Karpas-422 (cell line): ENCODE data around the gene ATAD3A. TPM values are rescaled to one million over a fixed set of nuclear protein-coding genes. Genes with fewer than 3 reads are reported as not detected.
"Not testable (repeated sequence)": the region's sequence is repeated elsewhere in the genome, so short reads cannot be mapped to it uniquely, and the experiment has no call there.

ENCODE experiments used
- DNase-seq: peaks from one replicate; pipeline ENCODE4 v3.0.0-alpha.2; 2015
- H2AFZ ChIP-seq: fragments of 200-600 bp; sonication (generic); 2 replicates; pipeline ENCODE4 v1.6.1; 2014; ENCODE audit warnings: antibody characterized with exemption, low read length, mixed read lengths
- H3K27ac ChIP-seq: fragments of 200-600 bp; sonication (generic); 2 replicates; pipeline ENCODE4 v1.5.1; 2014; ENCODE audit warnings: mild to moderate bottlenecking, low read length, moderate library complexity
- H3K27me3 ChIP-seq: fragments of 200-600 bp; sonication (generic); 2 replicates; pipeline ENCODE4 v1.6.1; 2014; ENCODE audit warnings: low read length, mixed read lengths
- H3K36me3 ChIP-seq: fragments of 200-600 bp; sonication (generic); 2 replicates; pipeline ENCODE4 v1.6.1; 2014; ENCODE audit warnings: low read length, mixed read lengths; ENCODE audit not compliant: insufficient read depth
- H3K4me1 ChIP-seq: fragments of 200-600 bp; sonication (generic); 2 replicates; pipeline ENCODE4 v1.6.1; 2014; ENCODE audit warnings: mild to moderate bottlenecking, low read length, mixed read lengths
- H3K4me2 ChIP-seq: fragments of 200-600 bp; sonication (generic); 2 replicates; pipeline ENCODE4 v1.6.1; 2014; ENCODE audit warnings: low read length, low read depth, mild to moderate bottlenecking; ENCODE audit not compliant: poor library complexity, severe bottlenecking
- H3K4me3 ChIP-seq: fragments of 200-600 bp; sonication (generic); 2 replicates; pipeline ENCODE4 v1.5.1; 2014; ENCODE audit warnings: mild to moderate bottlenecking, antibody characterized with exemption, low read length, mixed read lengths
- H3K79me2 ChIP-seq: fragments of 200-600 bp; sonication (generic); 2 replicates; pipeline ENCODE4 v1.6.1; 2014; ENCODE audit warnings: mild to moderate bottlenecking, low read length, mixed read lengths
- H3K9ac ChIP-seq: fragments of 200-600 bp; sonication (generic); 2 replicates; pipeline ENCODE4 v1.6.0; 2014; ENCODE audit warnings: low read length
- H3K9me2 ChIP-seq: fragments of 200-600 bp; sonication (generic), shearing (Covaris generic); replicated peaks from 2 replicates; pipeline ENCODE4 v1.6.0; 2014; ENCODE audit warnings: mild to moderate bottlenecking, low read length, moderate library complexity; ENCODE audit not compliant: insufficient read depth
- H3K9me3 ChIP-seq: fragments of 300-700, 200-600 bp; sonication (generic); 2 replicates; pipeline ENCODE4 v1.6.1; 2014; ENCODE audit warnings: low read length, mixed read lengths
- H4K20me1 ChIP-seq: fragments of 200-600 bp; sonication (generic); 2 replicates; pipeline ENCODE4 v1.6.1; 2014; ENCODE audit warnings: mild to moderate bottlenecking, antibody characterized with exemption, low read length, low read depth; ENCODE audit not compliant: insufficient read depth
- total RNA-seq: library from RNA; depleted of rRNA; stranded (reverse); fragments of >200 nt; shearing (Covaris generic); gene quantifications from 2 replicates; pipeline ENCODE4 v1.2.3, GENCODE V29; 2014; ENCODE audit warnings: low replicate concordance

The ATAD3A gene
- total RNA-seq, 1 experiment from 2014 or later: 12.5 TPM

DNA sequence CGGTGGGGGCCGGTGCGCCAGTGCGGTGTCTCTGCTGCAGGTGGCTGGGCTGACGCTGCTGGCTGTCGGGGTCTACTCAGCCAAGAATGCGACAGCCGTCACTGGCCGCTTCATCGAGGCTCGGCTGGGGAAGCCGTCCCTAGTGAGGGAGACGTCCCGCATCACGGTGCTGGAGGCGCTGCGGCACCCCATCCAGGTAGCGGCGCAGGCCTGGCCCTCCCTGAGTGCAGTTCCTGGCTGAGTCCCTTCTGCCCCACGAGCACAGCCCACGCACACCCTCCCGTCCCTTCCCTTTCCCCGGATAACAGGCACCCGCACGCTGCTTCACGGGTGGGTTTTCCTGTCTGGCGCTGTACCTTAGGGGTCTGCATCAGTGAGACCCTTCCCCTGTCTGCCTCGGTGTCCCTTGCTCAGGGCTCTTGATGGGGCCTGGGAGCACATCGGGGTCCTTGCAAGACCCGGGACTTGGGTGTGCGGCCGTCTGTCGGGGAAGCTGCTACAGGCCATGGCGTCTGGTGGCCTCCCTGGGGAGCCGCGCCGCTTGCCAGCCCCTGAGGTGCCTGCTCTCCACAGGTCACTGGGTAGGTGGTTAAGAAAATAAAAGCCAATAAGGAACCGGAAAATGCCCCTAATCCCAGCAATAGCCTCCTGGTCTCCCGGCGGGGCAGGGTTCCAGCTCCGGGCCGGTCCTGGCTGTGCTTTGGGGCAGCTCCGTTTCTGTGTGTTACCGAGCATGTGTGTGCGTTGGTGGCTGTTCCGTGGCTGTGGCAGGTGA, 26.8 kb upstream of the ATAD3A start:
- not testable (repeated sequence) for H3K9me3 ChIP-seq

DNA sequence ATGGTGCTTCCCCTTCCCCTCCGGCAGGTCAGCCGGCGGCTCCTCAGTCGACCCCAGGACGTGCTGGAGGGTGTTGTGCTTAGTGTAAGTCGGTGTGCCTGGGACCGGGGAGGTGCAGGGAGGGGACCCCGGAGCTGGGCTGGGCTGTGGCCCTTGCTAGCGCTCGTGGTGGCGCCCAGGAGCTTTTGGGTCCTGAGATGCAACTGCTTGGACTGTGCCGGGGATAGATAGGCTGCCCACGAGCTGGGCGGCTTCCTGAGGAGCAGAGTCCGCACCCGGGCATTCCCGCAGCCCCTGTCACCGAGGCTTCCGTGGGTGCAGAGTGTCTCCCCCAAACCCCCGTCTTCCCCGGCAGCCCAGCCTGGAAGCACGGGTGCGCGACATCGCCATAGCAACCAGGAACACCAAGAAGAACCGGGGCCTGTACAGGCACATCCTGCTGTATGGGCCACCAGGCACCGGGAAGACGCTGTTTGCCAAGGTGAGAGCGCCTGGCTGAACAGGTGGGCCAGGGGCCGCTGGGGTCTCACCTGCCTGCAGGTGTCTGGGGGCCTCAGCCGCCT, 26.1 kb upstream of the ATAD3A start:
- not testable (repeated sequence) for H3K4me3 ChIP-seq, H3K4me2 ChIP-seq, H3K9me3 ChIP-seq, H3K27ac ChIP-seq, H3K4me1 ChIP-seq, H3K27me3 ChIP-seq, H3K79me2 ChIP-seq, H4K20me1 ChIP-seq, H3K9me2 ChIP-seq, H2AFZ ChIP-seq, H3K9ac ChIP-seq, DNase-seq
- H3K36me3 ChIP-seq: peaks cover 27% of the 10 kb centered on the region

More for the DNA sequence above, 26.8 kb upstream of the ATAD3A start:
- H4K20me1 ChIP-seq, H3K4me3 ChIP-seq, H2AFZ ChIP-seq, H3K9ac ChIP-seq, H3K27me3 ChIP-seq, DNase-seq, H3K9me2 ChIP-seq, H3K4me1 ChIP-seq, H3K27ac ChIP-seq, H3K79me2 ChIP-seq, H3K4me2 ChIP-seq: not testable (repeated sequence)
- peaks cover 23% of the 10 kb centered on the region for H3K36me3 ChIP-seq

GRCh38 chr1:1487701-1488100, 24.3 kb upstream of the ATAD3A start:
- DNase-seq: no peak
- Histone ChIP-seq H2AFZ (no peak overlapping the region), H3K27me3 (no peaks in the 10 kb centered on the region), H3K36me3 (peaks cover 38% of the 10 kb centered on the region), H3K9me2 (no peaks in the 10 kb centered on the region), H3K4me2 (no peak overlapping the region), H3K27ac (no peak overlapping the region), H3K4me1 (no peaks in the 10 kb centered on the region), H4K20me1 (no peaks in the 10 kb centered on the region), H3K4me3 (no peak overlapping the region), H3K79me2 (no peaks in the 10 kb centered on the region), H3K9me3 (no peaks in the 10 kb centered on the region), H3K9ac (no peak overlapping the region)

GRCh38 chr1:1489231-1489630, 22.7 kb upstream of the ATAD3A start:
- H3K27me3 ChIP-seq: no peaks in the 10 kb centered on the region
- peaks cover 41% of the 10 kb centered on the region for H3K36me3 ChIP-seq
- no peak overlapping the region for H3K9ac ChIP-seq

GRCh38 chr1:1489861-1490260, 22.1 kb upstream of the ATAD3A start:
- Histone ChIP-seq H3K27me3 (no peaks in the 10 kb centered on the region), H3K4me3 (no peak overlapping the region), H3K9me2 (no peaks in the 10 kb centered on the region), H3K4me2 (no peak overlapping the region), H3K9ac (no peak overlapping the region), H3K4me1 (no peaks in the 10 kb centered on the region), H3K79me2 (no peaks in the 10 kb centered on the region), H3K27ac (no peak overlapping the region), H3K36me3 (peaks cover 41% of the 10 kb centered on the region), H3K9me3 (no peaks in the 10 kb centered on the region), H2AFZ (no peak overlapping the region), H4K20me1 (no peaks in the 10 kb centered on the region)
- DNase-seq: no peak

More at GRCh38 chr1:1489231-1489630, 22.7 kb upstream of the ATAD3A start:
- H2AFZ ChIP-seq: no peak overlapping the region
- no peaks in the 10 kb centered on the region for H4K20me1 ChIP-seq
- H3K4me2 ChIP-seq: no peak overlapping the region
- H3K27ac ChIP-seq: no peak overlapping the region
- no peak overlapping the region for H3K4me3 ChIP-seq
- H3K4me1 ChIP-seq: no peaks in the 10 kb centered on the region
- H3K9me3 ChIP-seq: no peaks in the 10 kb centered on the region
- no peaks in the 10 kb centered on the region for H3K9me2 ChIP-seq
- no peaks in the 10 kb centered on the region for H3K79me2 ChIP-seq
- DNase-seq: no peak

DNA sequence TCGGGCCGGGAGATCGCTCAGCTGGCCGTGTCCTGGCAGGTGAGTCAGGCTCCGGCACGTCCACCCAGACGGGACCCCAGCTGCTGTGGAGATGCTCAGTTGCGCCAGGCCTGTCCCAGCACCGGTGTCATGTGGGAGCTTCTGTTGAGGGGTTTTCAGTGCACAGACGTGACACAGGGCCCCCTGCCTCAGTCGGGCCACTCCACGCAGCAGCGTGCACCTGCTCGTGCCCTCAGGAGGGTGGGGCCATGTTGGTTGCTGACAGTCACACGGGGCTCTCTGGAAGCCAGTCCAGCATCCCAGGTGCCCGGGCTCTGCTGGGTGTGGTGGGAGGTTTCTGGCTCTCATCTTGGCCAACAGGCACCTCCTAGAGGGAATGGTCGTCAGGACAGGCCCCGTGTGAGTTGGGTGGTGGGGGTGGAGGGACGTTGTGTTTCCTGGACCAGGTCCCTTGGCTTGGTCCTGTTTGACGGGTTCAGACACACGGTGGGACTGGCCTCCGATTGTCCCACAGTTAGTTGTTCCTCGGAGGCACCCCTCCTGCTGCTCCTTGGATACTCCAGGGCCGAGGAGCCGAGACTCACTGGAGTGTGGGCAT, 21.2 kb upstream of the ATAD3A start:
- no peak for DNase-seq
- Histone ChIP-seq H3K36me3 (peaks cover 41% of the 10 kb centered on the region), H3K4me3 (no peak overlapping the region), H3K9ac (no peak overlapping the region), H3K4me2 (no peak overlapping the region), H3K9me3 (no peaks in the 10 kb centered on the region), H3K79me2 (no peaks in the 10 kb centered on the region), H2AFZ (no peak overlapping the region), H3K27me3 (no peaks in the 10 kb centered on the region), H4K20me1 (no peaks in the 10 kb centered on the region), H3K27ac (no peak overlapping the region), H3K9me2 (no peaks in the 10 kb centered on the region), H3K4me1 (no peaks in the 10 kb centered on the region)

DNA sequence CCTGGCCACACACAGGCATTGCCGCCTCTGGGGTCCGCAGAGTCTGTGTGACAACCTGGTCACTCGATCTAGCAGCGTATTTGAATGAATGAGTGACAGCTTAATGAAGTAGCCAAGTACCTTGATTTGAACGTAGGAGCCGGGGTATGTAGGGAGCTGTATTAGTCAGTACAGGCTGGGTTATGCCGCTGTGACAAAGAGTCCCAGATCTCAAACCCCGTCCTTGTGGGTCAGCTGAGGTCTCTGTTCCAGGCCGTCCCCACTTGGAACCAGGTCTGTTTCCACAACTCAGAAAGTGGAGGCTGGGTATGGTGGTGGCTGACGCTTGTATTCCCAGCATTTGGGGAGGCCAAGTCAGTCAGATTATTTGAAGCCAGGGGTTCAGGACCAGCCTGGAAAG, 20.4 kb upstream of the ATAD3A start:
- H3K79me2 ChIP-seq: no peaks in the 10 kb centered on the region
- H3K9ac ChIP-seq: no peak overlapping the region
- H3K36me3 ChIP-seq: peaks cover 41% of the 10 kb centered on the region
- H2AFZ ChIP-seq: no peak overlapping the region
- H3K9me2 ChIP-seq: no peaks in the 10 kb centered on the region
- no peak overlapping the region for H3K4me2 ChIP-seq
- no peak for DNase-seq
- H4K20me1 ChIP-seq: no peaks in the 10 kb centered on the region
- H3K4me3 ChIP-seq: no peak overlapping the region
- no peaks in the 10 kb centered on the region for H3K9me3 ChIP-seq
- no peaks in the 10 kb centered on the region for H3K4me1 ChIP-seq
- no peaks in the 10 kb centered on the region for H3K27me3 ChIP-seq
- no peak overlapping the region for H3K27ac ChIP-seq

DNA sequence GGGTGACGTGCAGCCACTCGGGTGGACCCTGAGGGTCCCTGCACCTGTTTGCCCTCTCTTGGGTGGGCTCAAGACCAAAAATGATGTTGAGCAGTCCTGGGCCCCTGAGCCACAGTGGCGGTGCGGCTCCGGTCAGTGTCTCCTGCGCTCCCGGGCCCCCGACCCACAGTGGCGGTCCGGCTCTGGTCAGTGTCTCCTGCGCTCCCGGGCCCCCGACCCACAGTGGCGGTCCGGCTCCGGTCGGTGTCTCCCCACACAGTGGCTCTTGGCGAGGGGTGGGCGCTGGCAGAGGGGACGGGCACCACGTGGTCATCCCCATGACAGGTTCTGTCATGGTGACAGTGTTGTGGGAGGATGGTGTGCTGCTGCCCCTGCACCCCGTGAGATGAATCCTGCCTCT, 17.7 kb upstream of the ATAD3A start:
- not testable (repeated sequence) for H3K9ac ChIP-seq, H2AFZ ChIP-seq, H3K4me3 ChIP-seq, H3K9me2 ChIP-seq, DNase-seq, H3K79me2 ChIP-seq, H3K27me3 ChIP-seq, H3K27ac ChIP-seq, H3K4me1 ChIP-seq, H3K4me2 ChIP-seq, H3K9me3 ChIP-seq, H4K20me1 ChIP-seq
- H3K36me3 ChIP-seq: peaks cover 28% of the 10 kb centered on the region
